OCI-LY3 (cell line): Measurements from ENCODE around the gene CERCAM.

Experiments used
- H2AFZ ChIP-seq: fragments of 200-600, 300-600 bp; shearing (Covaris generic); 2 replicates; pipeline ENCODE4 v1.6.0; 2014; ENCODE audit warnings: antibody characterized with exemption, low read depth, low read length
- H3K27ac ChIP-seq: fragments of 200-600, 300-600 bp; sonication (generic); 2 replicates; pipeline ENCODE4 v1.5.1; 2014; ENCODE audit warnings: mild to moderate bottlenecking, low read length, moderate library complexity, mixed read lengths
- H3K27me3 ChIP-seq: fragments of 200-600, 300-600 bp; sonication (generic); 2 replicates; pipeline ENCODE4 v1.6.1; 2014; ENCODE audit warnings: low read depth, low read length, mixed read lengths
- H3K36me3 ChIP-seq: fragments of 200-600, 300-600 bp; sonication (generic); replicated peaks from 2 replicates; pipeline ENCODE3; 2014; ENCODE audit warnings: low read depth, low read length, mixed read lengths
- H3K4me1 ChIP-seq: fragments of 300-600, 200-600 bp; sonication (generic); 2 replicates; pipeline ENCODE4 v1.6.1; 2014; ENCODE audit warnings: low read length, mixed read lengths
- H3K4me2 ChIP-seq: fragments of 200-600, 300-600 bp; sonication (generic); 2 replicates; pipeline ENCODE4 v1.6.1; 2014; ENCODE audit warnings: low read length, mixed read lengths
- H3K4me3 ChIP-seq: fragments of 300-600, 200-600 bp; sonication (generic); 2 replicates; pipeline ENCODE4 v1.5.1; 2014; ENCODE audit warnings: antibody characterized with exemption, mild to moderate bottlenecking, low read length, moderate library complexity
- H3K79me2 ChIP-seq: fragments of 300-600, 200-600 bp; shearing (Covaris generic); 2 replicates; pipeline ENCODE4 v1.6.1; 2014; ENCODE audit warnings: mild to moderate bottlenecking, low read length, mixed read lengths
- H3K9ac ChIP-seq: fragments of 300-600, 200-600 bp; shearing (Covaris generic); 2 replicates; pipeline ENCODE4 v1.6.0; 2014; ENCODE audit warnings: mild to moderate bottlenecking, low read length, moderate library complexity
- H3K9me3 ChIP-seq: fragments of 200-600, 300-600 bp; shearing (Covaris generic); 2 replicates; pipeline ENCODE4 v1.6.1; 2014; ENCODE audit warnings: low read length, mixed read lengths; ENCODE audit not compliant: insufficient read depth
- H4K20me1 ChIP-seq: fragments of 200-600, 300-600 bp; sonication (generic); 2 replicates; pipeline ENCODE4 v1.6.1; 2016; ENCODE audit warnings: low read length, mixed read lengths; ENCODE audit not compliant: insufficient read depth
- CTCF ChIP-seq: fragments of 200-600, 300-600 bp; sonication (generic); IDR thresholded peaks from 2 replicates; pipeline ENCODE4 v1.5.1; 2014; ENCODE audit warnings: antibody characterized with exemption, low read length, low read depth
- EZH2phosphoT487 ChIP-seq: fragments of 200-600 bp; shearing (Covaris generic); IDR thresholded peaks from 2 replicates; pipeline ENCODE4 v1.6.1; 2018; ENCODE audit warnings: antibody characterized with exemption, mixed run types, low read depth

The CERCAM gene

DNA sequence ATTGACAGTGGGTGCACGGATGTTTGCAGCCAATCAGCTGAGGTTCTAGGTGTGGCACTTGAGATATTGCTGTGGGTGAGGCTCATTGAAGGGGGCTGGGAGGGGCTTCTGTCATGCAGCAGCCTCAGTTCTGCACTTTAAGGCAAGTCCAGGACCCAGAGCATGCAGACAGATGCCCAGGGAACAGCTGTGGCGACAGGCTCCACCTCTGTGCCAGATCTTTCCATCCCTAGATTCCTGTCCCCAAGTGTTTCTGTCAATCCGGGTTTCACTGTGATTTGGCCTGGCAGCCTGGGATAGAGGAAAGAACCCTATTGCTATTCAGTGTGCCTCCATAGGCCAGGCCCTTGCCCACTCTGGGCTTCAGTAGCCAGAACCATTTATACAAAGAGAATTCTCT lies 20.8 kb upstream of the CERCAM start:
- Histone ChIP-seq H3K4me3 (no peak overlapping the region), H3K4me2 (no peak overlapping the region), H3K9ac (no peak overlapping the region), H2AFZ (no peak overlapping the region), H3K36me3 (no peaks in the 10 kb centered on the region), H3K9me3 (no peaks in the 10 kb centered on the region), H3K79me2 (no peaks in the 10 kb centered on the region), H3K4me1 (no peaks in the 10 kb centered on the region), H3K27me3 (no peaks in the 10 kb centered on the region), H4K20me1 (no peaks in the 10 kb centered on the region), H3K27ac (no peak overlapping the region)
- TF ChIP-seq CTCF (no peak), EZH2phosphoT487 (no peak)

DNA sequence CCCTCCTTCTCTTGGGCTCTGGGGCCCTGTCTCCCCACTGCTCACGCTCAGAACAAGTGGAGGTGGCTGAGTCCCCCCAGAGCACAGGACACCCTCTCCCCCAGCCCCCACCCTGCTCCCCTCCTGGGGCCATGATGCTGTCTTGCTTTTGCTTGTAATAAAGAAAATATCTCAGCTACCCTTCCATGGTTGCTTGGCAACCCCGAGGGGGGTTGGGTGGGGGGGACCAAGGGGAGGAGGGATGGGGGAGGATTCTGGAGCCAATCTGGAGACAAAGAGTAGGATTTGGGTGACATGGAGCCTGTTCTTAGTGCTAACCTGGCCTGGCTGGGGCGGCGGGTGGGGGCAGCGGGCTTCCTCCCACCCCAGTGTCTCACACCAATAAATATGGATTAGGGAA lies 16.1 kb upstream of the CERCAM start:
- no peak for TF ChIP-seq EZH2phosphoT487
- TF ChIP-seq CTCF = no peak
- Histone ChIP-seq H3K79me2 (no peaks in the 10 kb centered on the region), H3K4me2 (no peak overlapping the region), H3K27me3 (no peaks in the 10 kb centered on the region), H3K4me3 (no peak overlapping the region), H4K20me1 (no peaks in the 10 kb centered on the region), H3K9me3 (no peaks in the 10 kb centered on the region), H3K9ac (no peak overlapping the region), H3K36me3 (no peaks in the 10 kb centered on the region), H3K27ac (no peak overlapping the region), H3K4me1 (no peaks in the 10 kb centered on the region), H2AFZ (no peak overlapping the region)

DNA sequence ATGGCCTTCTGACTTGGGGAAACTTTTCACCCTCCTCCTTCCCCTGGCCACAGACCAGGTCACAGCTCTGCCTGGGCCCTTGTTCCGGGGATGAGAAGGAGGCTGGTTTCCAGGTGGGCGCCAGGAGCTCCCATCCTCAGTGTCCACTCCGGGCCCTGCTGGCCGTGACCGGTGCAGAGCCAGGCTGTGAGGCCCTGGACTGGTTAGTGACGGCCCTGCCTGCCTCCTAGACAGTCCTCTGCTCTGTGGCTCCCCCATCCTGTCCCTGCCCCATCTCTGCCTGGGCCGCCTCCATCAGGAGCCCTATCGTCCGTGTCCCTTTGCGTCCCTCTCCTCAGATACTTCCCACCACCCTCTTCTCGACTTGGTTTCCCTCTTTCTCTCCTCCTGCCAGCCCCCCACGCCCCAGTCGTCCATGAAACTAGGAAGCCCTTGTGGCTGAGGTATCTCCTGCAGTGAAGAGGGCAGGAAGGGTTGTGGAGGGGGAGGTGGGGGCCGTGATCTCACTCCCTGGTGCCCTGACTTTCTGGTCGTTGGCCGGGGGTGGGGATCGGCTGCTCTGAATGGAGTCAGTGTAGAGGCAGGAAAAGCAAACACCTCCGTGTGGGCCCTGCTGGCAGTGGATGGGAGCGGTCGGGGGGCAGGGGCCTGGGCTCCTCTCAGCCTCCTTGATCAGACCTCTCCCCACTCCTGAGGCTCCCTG lies 15.4 kb upstream of the CERCAM start:
- H3K36me3 ChIP-seq = no peaks in the 10 kb centered on the region
- no peaks in the 10 kb centered on the region for H3K4me1 ChIP-seq
- no peak overlapping the region for H3K4me3 ChIP-seq
- no peak overlapping the region for H3K4me2 ChIP-seq
- H4K20me1 ChIP-seq = no peaks in the 10 kb centered on the region
- H3K27ac ChIP-seq = no peak overlapping the region
- H3K79me2 ChIP-seq = no peaks in the 10 kb centered on the region
- TF ChIP-seq EZH2phosphoT487 (no peak), CTCF (no peak)
- no peak overlapping the region for H3K9ac ChIP-seq
- no peaks in the 10 kb centered on the region for H3K9me3 ChIP-seq
- no peaks in the 10 kb centered on the region for H3K27me3 ChIP-seq
- H2AFZ ChIP-seq = no peak overlapping the region

DNA sequence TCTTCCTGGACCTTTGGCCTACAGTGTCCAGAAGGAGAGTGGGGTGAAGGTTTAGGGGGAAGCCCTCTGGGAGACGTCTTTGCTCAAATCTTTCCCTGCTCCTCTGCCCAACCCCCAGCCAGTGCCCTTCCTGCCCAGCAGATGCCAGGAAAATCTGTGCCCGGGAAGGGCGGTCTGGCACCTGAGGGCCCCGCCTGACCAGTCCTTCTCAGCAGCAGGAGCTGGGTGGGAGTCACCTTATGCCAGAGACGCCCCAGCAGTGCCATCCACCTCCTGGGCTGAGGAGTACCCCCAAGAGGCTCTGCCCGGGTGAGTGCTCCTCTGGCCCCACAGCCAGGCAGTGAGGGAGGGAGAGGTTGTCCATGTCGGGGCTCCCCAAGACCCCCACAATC lies 14.9 kb upstream of the CERCAM start:
- Histone ChIP-seq H3K27me3 (no peaks in the 10 kb centered on the region), H3K4me1 (no peaks in the 10 kb centered on the region), H3K4me3 (no peak overlapping the region), H3K36me3 (no peaks in the 10 kb centered on the region), H2AFZ (no peak overlapping the region), H3K79me2 (no peaks in the 10 kb centered on the region), H4K20me1 (no peaks in the 10 kb centered on the region), H3K9me3 (no peaks in the 10 kb centered on the region), H3K4me2 (no peak overlapping the region), H3K27ac (no peak overlapping the region), H3K9ac (no peak overlapping the region)
- TF ChIP-seq EZH2phosphoT487 (no peak), CTCF (no peak)
